Ovary (tissue), 9 donors: ENCODE results near the gene TMEM247. TPM values are rescaled to one million over a fixed set of nuclear protein-coding genes. Genes with fewer than 3 reads are reported as not detected.

Experiments used
- DNase-seq, 5 donors: peaks; one replicate each; pipeline ENCODE4 v3.0.0-alpha.2; 2019 to 2020
- H3K27ac ChIP-seq, 2 donors: fragments of 200-600 bp; one replicate each; pipeline versions ENCODE4 v1.5.1 to v1.8.0; 2019 to 2022
- H3K27me3 ChIP-seq: fragments of 200-600 bp; one replicate; pipeline ENCODE4 v1.8.0; 2022
- H3K36me3 ChIP-seq: fragments of 200-600 bp; sonication (generic); one replicate; pipeline ENCODE4 v1.5.1; 2019
- H3K4me1 ChIP-seq: one replicate; pipeline ENCODE4 v1.8.1; 2013; ENCODE audit warnings: mild to moderate bottlenecking, moderate library complexity; ENCODE audit not compliant: insufficient read depth
- H3K4me3 ChIP-seq: fragments of 200-600 bp; sonication (generic); one replicate; pipeline ENCODE4 v1.5.1; 2017
- H3K9me3 ChIP-seq, 2 donors: fragments of 200-600 bp in 1 of 2; sonication (generic) in 1 of 2; one replicate each; pipeline versions ENCODE4 v1.5.1 to v1.8.1; 2013 to 2019; ENCODE audit warnings: mild to moderate bottlenecking in 1 of 2, moderate library complexity in 1 of 2
- CTCF ChIP-seq, 3 donors: fragments of 450-650 bp in 2 of 3; fragments of 200-600 bp in 1 of 3; IDR thresholded peaks; one replicate each; pipeline versions ENCODE4 v1.5.1 to v1.8.0; 2016 to 2022; ENCODE audit warnings: antibody characterized with exemption in 3 of 3, mild to moderate bottlenecking in 1 of 3
- EP300 ChIP-seq: sonication (generic); formaldehyde crosslinking; IDR thresholded peaks from one replicate; pipeline ENCODE4 v1.6.1; 2017; ENCODE audit warnings: antibody characterized with exemption
- POLR2A ChIP-seq: fragments of 450-650 bp; IDR thresholded peaks from one replicate; pipeline ENCODE4 v1.6.1; 2017; ENCODE audit warnings: antibody characterized with exemption, mild to moderate bottlenecking, moderate library complexity
- WGBS, 3 donors: extraction: QIAGEN DNeasy Blood & Tissue Kit in 1 of 3; methylation state at CpG; one replicate each; pipeline versions ENCODE4 v1.1.5 to v1.1.7; 2013 to 2017; 5-methylcytosine and 5-hydroxymethylcytosine counted together
- intact Hi-C, 4 donors: fragments of 100-400 bp; cut with DNase I; formaldehyde crosslinking; loops; one replicate each; pipeline versions ENCODE4 v1.11.0 to v1.15.1; 2022 to 2023
- polyA plus RNA-seq, 2 donors: library from polyadenylated mRNA; stranded (reverse); fragments of 200-250 nt in 1 of 2; fragments of 350-450 nt in 1 of 2; fragmentation: Illumina TruSeq in 1 of 2; extraction: RNeasy Lipid Tissue Mini Kit (QIAGEN cat#74804) in 1 of 2; gene quantifications; one replicate each; pipeline ENCODE4 v1.2.3, GENCODE V29; 2013 to 2014
- total RNA-seq, 7 donors: library from RNA; depleted of rRNA in 2 of 7; stranded (reverse); fragments of >200 nt in 2 of 7; fragmentation: NEBNext Ultra II Directional in 3 of 7; extraction: Animal tissue kit (Norgen Biotek cat#: 25700) in 3 of 7; gene quantifications; one replicate each; pipeline versions ENCODE4 v1.1.0 to v1.2.4, GENCODE V29; 2016 to 2023
- donor health status: DM: no; HTN: no; CAD: no; lungs with moderate emphysema.
- donor health status: DM: no; HTN: no; CAD: no.
- donor health status: Bipolar disorder and iron deficiency.
- donor health status: DM: yes; HTN: yes; CAD: no.
- donor health status: DM: no; HTN: no; CAD: no.
- donor health status: DM: yes; HTN: yes; CAD: no.

Gene TMEM247
- total and polyA plus RNA-seq, 9 donors, result not detected

GRCh38 chr2:46462936-46463335 is 16.4 kb upstream of the TMEM247 start:
- H3K27me3 ChIP-seq, result no peaks in the 10 kb centered on the region
- TF ChIP-seq POLR2A, result no peak
- no peak for TF ChIP-seq CTCF (IDR thresholded peaks at IDR 0.05)
- TF ChIP-seq EP300, result no peak
- intact Hi-C loops, result loop anchor here in 1 of 4 donors (2.0 kb wide), 1 partner anchor 188 kb away; no protein-coding TSS in a partner anchor

GRCh38 chr2:46469116-46469515 is 10.2 kb upstream of the TMEM247 start:
- no peaks in the 10 kb centered on the region for H3K9me3 ChIP-seq
- H3K4me1 ChIP-seq, result no peaks in the 10 kb centered on the region
- H3K36me3 ChIP-seq, result no peaks in the 10 kb centered on the region
- no peak overlapping the region for H3K4me3 ChIP-seq
- WGBS, 3 donors, result 83 to 90% (median 86%) methylated on average over 6 of the region's 6 CpGs
- no peaks in the 10 kb centered on the region for H3K27me3 ChIP-seq
- no peak for DNase-seq
- no peak overlapping the region for H3K27ac ChIP-seq
- TF ChIP-seq EP300 (no peak), POLR2A (no peak), CTCF (IDR thresholded peaks at IDR 0.05) (no peak)
- intact Hi-C loops, result loop anchor here in 2 of 4 donors (5.0 kb wide), 2 partner anchors 418 to 423 kb away; no protein-coding TSS in a partner anchor

More at GRCh38 chr2:46462936-46463335, 16.4 kb upstream of the TMEM247 start:
- H3K9me3 ChIP-seq, result no peaks in the 10 kb centered on the region
- WGBS, 3 donors, result 72 to 82% (median 78%) methylated on average over 3 of the region's 3 CpGs
- peaks cover 5% of the 10 kb centered on the region for H3K4me1 ChIP-seq
- H3K36me3 ChIP-seq, result no peaks in the 10 kb centered on the region
- DNase-seq, result no peak
- no peak overlapping the region for H3K4me3 ChIP-seq
- no peak overlapping the region for H3K27ac ChIP-seq

DNA sequence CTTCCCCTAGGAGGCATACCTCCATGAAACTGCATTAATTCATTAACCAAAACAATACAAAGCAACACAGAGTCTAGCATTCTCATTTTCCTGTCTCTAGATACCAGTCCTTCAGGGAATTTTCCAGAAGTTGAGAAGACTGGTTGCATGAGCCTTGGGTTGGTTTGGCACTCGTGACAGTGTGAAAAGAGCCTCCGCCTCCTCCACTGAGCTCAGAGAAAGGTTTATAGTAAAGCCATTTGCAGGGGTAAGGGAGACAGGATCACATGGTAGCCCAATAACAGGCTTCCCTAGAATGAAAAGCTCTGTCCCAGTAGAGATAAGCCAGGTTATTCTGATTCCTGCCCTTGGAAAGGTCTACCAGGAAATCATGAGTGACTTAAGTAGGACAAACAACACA is 9.7 kb upstream of the TMEM247 start:
- H3K4me1 ChIP-seq, result no peaks in the 10 kb centered on the region
- intact Hi-C loops, result loop anchor here in 2 of 4 donors (5.0 kb wide), 2 partner anchors 418 to 423 kb away; no protein-coding TSS in a partner anchor
- no peak overlapping the region for H3K27ac ChIP-seq
- H3K36me3 ChIP-seq, result no peaks in the 10 kb centered on the region
- H3K27me3 ChIP-seq, result no peaks in the 10 kb centered on the region
- TF ChIP-seq EP300, result no peak
- no peak for TF ChIP-seq POLR2A
- no peak for TF ChIP-seq CTCF (IDR thresholded peaks at IDR 0.05)
- H3K9me3 ChIP-seq, result no peaks in the 10 kb centered on the region
- no peak for DNase-seq
- WGBS, 3 donors, result 75 to 82% (median 81%) methylated on average over 2 of the region's 2 CpGs
- no peak overlapping the region for H3K4me3 ChIP-seq

DNA sequence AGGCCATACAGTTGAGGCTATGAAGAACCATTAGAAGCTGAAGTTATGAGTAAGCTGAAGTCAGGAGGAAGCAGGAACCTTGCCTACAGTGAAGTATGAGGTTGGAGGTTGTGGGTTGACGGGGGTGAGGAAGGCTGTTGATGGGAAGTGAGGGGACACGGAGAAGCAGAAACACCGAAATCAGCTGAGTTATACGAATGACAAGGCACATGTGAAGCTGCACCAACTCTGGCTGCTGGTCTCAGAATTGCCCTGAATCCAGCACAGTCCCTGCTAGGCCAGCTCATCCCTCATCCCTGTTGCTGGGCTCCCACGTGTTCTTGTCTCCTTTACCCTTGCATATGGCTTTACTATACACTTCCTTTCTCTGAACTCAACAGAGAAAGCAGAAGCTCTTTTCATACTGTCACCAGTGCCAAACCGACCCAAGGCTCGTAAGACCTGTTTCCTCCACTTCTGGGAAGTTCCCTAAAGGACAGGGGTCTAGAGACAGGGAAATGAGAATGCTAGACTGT is 9.2 kb upstream of the TMEM247 start:
- Histone ChIP-seq H3K4me1 (no peaks in the 10 kb centered on the region), H3K9me3 (no peaks in the 10 kb centered on the region), H3K27ac (no peak overlapping the region), H3K4me3 (no peak overlapping the region), H3K27me3 (no peaks in the 10 kb centered on the region), H3K36me3 (no peaks in the 10 kb centered on the region)
- WGBS, 3 donors, result 85 to 88% (median 85%) methylated on average over 7 of the region's 7 CpGs
- no peak for DNase-seq
- intact Hi-C loops, result no loop called here
- TF ChIP-seq POLR2A, result no peak
- TF ChIP-seq CTCF (IDR thresholded peaks at IDR 0.05), result no peak
- TF ChIP-seq EP300, result no peak
